H1 (cell line): ENCODE results near the gene RAB21. TPM values are rescaled to one million over a fixed set of nuclear protein-coding genes. Genes with fewer than 3 reads are reported as not detected.

ENCODE experiments used
- CTCF ChIA-PET: fragments of 300-600 bp; sonication (Branson Sonifier 250); formaldehyde crosslinking; loops from one replicate; lab custom pipeline; 2021; ENCODE audit not compliant: partially characterized antibody; lab: Charles Lee
- POLR2A ChIA-PET: fragments of 300-600 bp; sonication (Branson Sonifier 250); formaldehyde crosslinking; loops from one replicate; lab custom pipeline; 2021; ENCODE audit warnings: inconsistent platforms; ENCODE audit not compliant: partially characterized antibody; lab: Charles Lee
- DNase-seq, 2 experiments: peaks; one replicate each; pipeline versions ENCODE4 v3.0.0 to v3.0.0-alpha.2; 2010 to 2022; ENCODE audit warnings: low spot score in 2 of 2, low read depth in 1 of 2, mixed read lengths in 1 of 2
- FAIRE-seq: peaks from 2 replicates; lab custom pipeline; 2011; peaks lifted over from hg19 to GRCh38; lab: Jason Lieb, UNC
- H2AFZ ChIP-seq: 2 replicates; pipeline ENCODE4 v1.8.1; 2012; ENCODE audit warnings: low read length, inconsistent platforms
- H2AK5ac ChIP-seq: 2 replicates; pipeline ENCODE4 v1.6.1; 2013; ENCODE audit warnings: low read depth, low read length
- H2BK120ac ChIP-seq: replicated peaks from 2 replicates; pipeline ENCODE3; 2013; ENCODE audit warnings: low read depth, low read length, inconsistent platforms
- H2BK12ac ChIP-seq: 2 replicates; pipeline ENCODE4 v1.6.1; 2013; ENCODE audit warnings: low read depth, low read length
- H2BK15ac ChIP-seq: 2 replicates; pipeline ENCODE4 v1.6.1; 2013; ENCODE audit warnings: low read length
- H2BK20ac ChIP-seq: 2 replicates; pipeline ENCODE4 v1.6.1; 2013; ENCODE audit warnings: low read length
- H2BK5ac ChIP-seq: 2 replicates; pipeline ENCODE4 v1.6.1; 2013; ENCODE audit warnings: low read depth, low read length
- H3K14ac ChIP-seq: 2 replicates; pipeline ENCODE4 v1.6.1; 2013; ENCODE audit warnings: inconsistent platforms; ENCODE audit not compliant: insufficient read length
- H3K18ac ChIP-seq: 2 replicates; pipeline ENCODE4 v1.6.1; 2013; ENCODE audit warnings: low read length; ENCODE audit errors: extremely low read depth
- H3K23ac ChIP-seq: 2 replicates; pipeline ENCODE4 v1.6.1; 2013; ENCODE audit warnings: inconsistent platforms; ENCODE audit not compliant: insufficient read length
- H3K23me2 ChIP-seq: 2 replicates; pipeline ENCODE4 v1.6.1; 2013; ENCODE audit warnings: low read depth, low read length
- H3K27ac ChIP-seq: 2 replicates; pipeline ENCODE4 v1.6.1; 2011; ENCODE audit warnings: low read depth, low read length, inconsistent platforms
- H3K27me3 ChIP-seq, 4 experiments: replicated peaks in 1 of 4; 1 replicate in 1 of 4; 2 replicates in 3 of 4; pipeline versions ENCODE4 v1.6.1 to v1.8.1; 2011 to 2013; ENCODE audit warnings: low read length in 3 of 4, mild to moderate bottlenecking in 3 of 4, inconsistent platforms in 2 of 4, mixed read lengths in 2 of 4, moderate library complexity in 1 of 4; ENCODE audit not compliant: control insufficient read depth in 3 of 4, insufficient read depth in 3 of 4; ENCODE audit errors: extremely low read depth in 1 of 4
- H3K36me3 ChIP-seq, 4 experiments: 2 replicates each; pipeline versions ENCODE4 v1.6.1 to v1.8.1; 2011 to 2013; ENCODE audit warnings: mild to moderate bottlenecking in 4 of 4, low read length in 3 of 4, moderate library complexity in 2 of 4, control low read depth in 1 of 4, inconsistent platforms in 1 of 4; ENCODE audit not compliant: insufficient read depth in 4 of 4, control insufficient read depth in 2 of 4
- H3K4ac ChIP-seq: replicated peaks from 2 replicates; pipeline ENCODE3; 2013; ENCODE audit warnings: low read length, low read depth, mixed read lengths, inconsistent platforms; ENCODE audit not compliant: insufficient read length
- H3K4me1 ChIP-seq, 4 experiments: replicated peaks in 1 of 4; 1 replicate in 1 of 4; 2 replicates in 3 of 4; pipeline versions ENCODE4 v1.6.1 to v1.8.1; 2011 to 2013; ENCODE audit warnings: low read length in 3 of 4, inconsistent platforms in 2 of 4, mixed read lengths in 1 of 4; ENCODE audit not compliant: insufficient read depth in 4 of 4, control insufficient read depth in 3 of 4
- H3K4me2 ChIP-seq, 2 experiments: 2 replicates each; pipeline versions ENCODE4 v1.6.1 to v1.8.1; 2011 to 2013; ENCODE audit warnings: low read depth in 2 of 2, low read length in 2 of 2, control low read depth in 1 of 2, inconsistent platforms in 1 of 2, mild to moderate bottlenecking in 1 of 2; ENCODE audit not compliant: insufficient read depth in 1 of 2
- H3K4me3 ChIP-seq, 4 experiments: fragments of 200-600, 300-600 bp in 1 of 4; sonication (generic), shearing (Covaris generic), sonication (Bioruptor Twin) in 1 of 4; 2 replicates each; pipeline versions ENCODE4 v1.5.1 to v1.8.1; 2011 to 2016; ENCODE audit warnings: low read length in 4 of 4, low read depth in 3 of 4, control low read depth in 2 of 4, inconsistent platforms in 2 of 4, mild to moderate bottlenecking in 2 of 4, mixed read lengths in 1 of 4, moderate library complexity in 1 of 4; ENCODE audit not compliant: insufficient read depth in 2 of 4; ENCODE audit errors: extremely low read depth in 1 of 4
- H3K56ac ChIP-seq: replicated peaks from 2 replicates; pipeline ENCODE3; 2013; ENCODE audit warnings: low read depth, mild to moderate bottlenecking, mixed read lengths, low read length, inconsistent platforms; ENCODE audit not compliant: insufficient read length
- H3K79me1 ChIP-seq: 2 replicates; pipeline ENCODE4 v1.6.1; 2013; ENCODE audit warnings: low read depth, low read length, control low read depth
- H3K79me2 ChIP-seq, 2 experiments: 2 replicates each; pipeline versions ENCODE4 v1.6.1 to v1.8.1; 2012 to 2013; ENCODE audit warnings: low read length in 2 of 2, mild to moderate bottlenecking in 2 of 2, inconsistent platforms in 1 of 2; ENCODE audit not compliant: insufficient read depth in 2 of 2, control insufficient read depth in 1 of 2
- H3K9ac ChIP-seq, 4 experiments: replicated peaks in 1 of 4; 1 replicate in 1 of 4; 2 replicates in 3 of 4; pipeline versions ENCODE4 v1.6.1 to v1.8.1; 2011 to 2013; ENCODE audit warnings: low read depth in 3 of 4, low read length in 3 of 4, control low read depth in 2 of 4, mild to moderate bottlenecking in 2 of 4, moderate library complexity in 2 of 4, inconsistent platforms in 1 of 4; ENCODE audit errors: extremely low read depth in 1 of 4
- H3K9me3 ChIP-seq, 2 experiments: 2 replicates each; pipeline versions ENCODE4 v1.6.1 to v1.8.1; 2012 to 2013; ENCODE audit warnings: mild to moderate bottlenecking in 2 of 2, moderate library complexity in 2 of 2, control low read depth in 1 of 2, inconsistent platforms in 1 of 2, low read depth in 1 of 2, low read length in 1 of 2, mixed read lengths in 1 of 2; ENCODE audit not compliant: insufficient read depth in 2 of 2
- H4K20me1 ChIP-seq, 2 experiments: replicated peaks in 1 of 2; 2 replicates each; pipeline versions ENCODE3 to v1.8.1; 2011 to 2013; ENCODE audit warnings: inconsistent platforms in 2 of 2, low read length in 2 of 2, mild to moderate bottlenecking in 1 of 2; ENCODE audit not compliant: insufficient read depth in 2 of 2, control insufficient read depth in 1 of 2
- H4K5ac ChIP-seq: 2 replicates; pipeline ENCODE4 v1.6.1; 2013; ENCODE audit warnings: low read length, low read depth, mixed read lengths, inconsistent platforms; ENCODE audit not compliant: insufficient read length
- H4K8ac ChIP-seq: 2 replicates; pipeline ENCODE4 v1.8.0; 2013; ENCODE audit warnings: mild to moderate bottlenecking, moderate library complexity, low read length, inconsistent platforms; ENCODE audit not compliant: insufficient read depth; ENCODE audit errors: extremely low read depth
- H4K91ac ChIP-seq: replicated peaks from 2 replicates; pipeline ENCODE3; 2013; ENCODE audit warnings: low read length, mixed read lengths, inconsistent platforms; ENCODE audit not compliant: insufficient read length
- CBX5 ChIP-seq: fragments of 300-800, 300-1000 bp; sonication (generic); IDR thresholded peaks from 2 replicates; pipeline ENCODE4 v1.7.1; 2016; ENCODE audit warnings: antibody characterized with exemption, low read length, low read depth
- CHD2 ChIP-seq: IDR thresholded peaks from 2 replicates; pipeline ENCODE4 v1.6.1; 2012; ENCODE audit warnings: low read length, improper control_type of control experiment
- CREB1 ChIP-seq: IDR thresholded peaks from 2 replicates; pipeline ENCODE4 v1.6.1; 2012; ENCODE audit warnings: inconsistent platforms
- CTCF ChIP-seq, 3 experiments: IDR thresholded peaks; 1 replicate in 2 of 3; 2 replicates in 1 of 3; pipeline versions ENCODE4 v1.5.1 to v1.6.1; 2011; ENCODE audit warnings: low read length in 3 of 3, mild to moderate bottlenecking in 3 of 3, inconsistent platforms in 2 of 3, low read depth in 1 of 3, moderate library complexity in 1 of 3; ENCODE audit not compliant: insufficient read depth in 1 of 3; ENCODE audit errors: control extremely low read depth in 1 of 3
- JUND ChIP-seq: IDR thresholded peaks from 2 replicates; pipeline ENCODE4 v1.6.1; 2011; ENCODE audit warnings: mild to moderate bottlenecking, improper control_type of control experiment, low read length
- RNF2 ChIP-seq: fragments of 200-900, 300-1000 bp; sonication (generic); IDR thresholded peaks from 2 replicates; pipeline ENCODE4 v1.7.1; 2016; ENCODE audit warnings: borderline replicate concordance, low read depth, mild to moderate bottlenecking, antibody characterized with exemption, low read length; ENCODE audit not compliant: poor library complexity, severe bottlenecking; ENCODE audit errors: missing control alignments
- SIN3A ChIP-seq, 2 experiments: IDR thresholded peaks in 1 of 2; conservative IDR thresholded peaks in 1 of 2; 2 replicates each; pipeline ENCODE4 v1.6.1; 2011 to 2012; ENCODE audit warnings: low read length in 2 of 2, improper control_type of control experiment in 1 of 2, low read depth in 1 of 2, mild to moderate bottlenecking in 1 of 2
- SIX5 ChIP-seq: IDR thresholded peaks from 2 replicates; pipeline ENCODE4 v1.6.1; 2011; ENCODE audit warnings: mild to moderate bottlenecking, low read depth, low read length
- SRF ChIP-seq: IDR thresholded peaks from 2 replicates; pipeline ENCODE4 v1.6.1; 2011; ENCODE audit warnings: mild to moderate bottlenecking, low read depth, low read length, moderate library complexity
- TAF1 ChIP-seq: IDR thresholded peaks from 2 replicates; pipeline ENCODE4 v1.6.1; 2011; ENCODE audit warnings: mild to moderate bottlenecking, low read depth, low read length
- WGBS, 2 experiments: shearing (Covaris generic) in 1 of 2; methylation state at CpG; one replicate each; pipeline versions ENCODE4 v1.1.6 to v1.1.7; 2013 to 2015; ENCODE audit warnings: low lambda C conversion rate in 2 of 2, mixed read lengths in 2 of 2, inconsistent platforms in 1 of 2, low coverage in 1 of 2, missing lambda C conversion rate in 1 of 2; ENCODE audit not compliant: insufficient replicate concordance in 2 of 2, insufficient coverage in 1 of 2, insufficient read length in 1 of 2; ENCODE audit errors: extremely low coverage in 1 of 2, missing lambda C conversion rate in 1 of 2; 5-methylcytosine and 5-hydroxymethylcytosine counted together
- polyA plus RNA-seq, 7 experiments: library from polyadenylated mRNA; depleted of rRNA in 3 of 7; stranded (reverse) in 5 of 7; unstranded in 2 of 7; fragments of >200 nt in 5 of 7; fragments of 200-250 nt in 2 of 7; gene quantifications; 1 replicate in 5 of 7; 2 replicates in 1 of 7; 4 replicates in 1 of 7; pipeline versions ENCODE4 v1.2.1 to v1.2.3, GENCODE V29; 2011 to 2013; ENCODE audit warnings: missing spikeins in 2 of 7, mixed read lengths in 2 of 7
- total RNA-seq: library from RNA; stranded (reverse); fragmentation: NEBNext Ultra II Directional; extraction: Animal tissue kit (Norgen Biotek cat#: 25700); gene quantifications from 2 replicates; pipeline ENCODE4 v1.2.1, GENCODE V29; 2021

Gene RAB21
- total and polyA plus RNA-seq, 2 of the 8 experiments (the other 6 are each of a cell fraction or from before 2014, with no cell fraction given) = 1.2 to 47.2 TPM

GRCh38 chr12:71767183-71767582, 12.5 kb downstream of the RAB21 start:
- peaks cover 5 to 6% of the 10 kb centered on the region in 2 experiments for H4K20me1 ChIP-seq
- H3K27me3 ChIP-seq = no peaks in the 10 kb centered on the region
- H2BK20ac ChIP-seq = no peak overlapping the region
- peaks cover 7 to 78% of the 10 kb centered on the region in 2 experiments; a peak in 3 of 4 replicates for H3K79me2 ChIP-seq
- H2AFZ ChIP-seq = no peak overlapping the region
- H2BK5ac ChIP-seq = no peak overlapping the region
- WGBS, 2 experiments = 92% methylated on average over 5 of the region's 5 CpGs; no CpG with 5 or more reads in 1 of the 2 experiments
- no peak overlapping the region for H3K14ac ChIP-seq
- H2AK5ac ChIP-seq = no peak overlapping the region
- FAIRE-seq = no peak
- H3K9ac ChIP-seq = no peak overlapping the region
- H3K4me1 ChIP-seq = no peaks in the 10 kb centered on the region
- no peak overlapping the region for H4K91ac ChIP-seq
- H4K8ac ChIP-seq = no peak overlapping the region
- no peak overlapping the region for H3K4me2 ChIP-seq
- no peak overlapping the region for H4K5ac ChIP-seq
- peaks cover 4% of the 10 kb centered on the region; the same call in 1 of the 2 replicates for H3K79me1 ChIP-seq
- H3K27ac ChIP-seq = no peak overlapping the region
- peaks cover under 1 to 20% (median 4%) of the 10 kb centered on the region in 4 experiments; a peak in 4 of 8 replicates for H3K36me3 ChIP-seq
- no peaks in the 10 kb centered on the region for H3K23me2 ChIP-seq
- H3K23ac ChIP-seq = no peak overlapping the region
- DNase-seq = no peak
- CTCF ChIA-PET = interaction anchor here (0.7 to 2.5 kb wide), 7 partner anchors 11 to 131 kb away, joined by 3 to 10 read pairs (median 3); no protein-coding TSS in a partner anchor
- no peak overlapping the region for H3K56ac ChIP-seq
- H3K4ac ChIP-seq = no peak overlapping the region
- H3K4me3 ChIP-seq = no peak overlapping the region
- POLR2A ChIA-PET = interaction anchor here (1.3 kb wide), 2 partner anchors 13 to 73 kb away, joined by 3 read pairs; partner anchors contain the start of gene RAB21
- H2BK120ac ChIP-seq = no peak overlapping the region
- no peak overlapping the region for H2BK15ac ChIP-seq
- H2BK12ac ChIP-seq = no peak overlapping the region
- no peak overlapping the region for H3K18ac ChIP-seq
- no peaks in the 10 kb centered on the region for H3K9me3 ChIP-seq
- TF ChIP-seq CHD2 (no peak), JUND (no peak), RNF2 (no peak), SIX5 (no peak), SIN3A (conservative IDR thresholded peaks at IDR 0.05 in 1 of 2, IDR thresholded peaks at IDR 0.05 in 1 of 2; ENCODE audit: low read depth in 1 of 2, low read length in 2 of 2) (no peak), TAF1 (no peak), SRF (no peak), CREB1 (no peak), CBX5 (no peak), CTCF (IDR thresholded peaks at IDR 0.05; ENCODE audit: control extremely low read depth in 1 of 3, insufficient read depth in 1 of 3, low read depth in 1 of 3, low read length in 3 of 3) (no peak)
